HG03378 (cell line): Measurements from ENCODE around the gene IFNE.

Experiments used
- ATAC-seq: cut with Tn5 transposase; IDR thresholded peaks from one replicate; pipeline ENCODE4 v1.9.1; 2021; ENCODE audit warnings: mild to moderate bottlenecking, moderate library complexity; ENCODE audit not compliant: unreplicated experiment

Gene IFNE

GRCh38 chr9:21482213-21482612, at the start of gene IFNE:
Gene IFNE (minus strand): TSS chr9:21482313. CDS start chr9:21481694, 619 bp downstream.
- no peak for ATAC-seq

GRCh38 chr9:21528123-21528808, 46.2 kb upstream of the IFNE start:
- no peak for ATAC-seq

- ATAC-seq, result no peak
Observed at GRCh38 chr9:21527579-21527978, 45.5 kb upstream of the IFNE start.

GRCh38 chr9:21525174-21525573, 43.1 kb upstream of the IFNE start:
- ATAC-seq, result no peak

- ATAC-seq, result no peak
Observed at GRCh38 chr9:21524099-21524830, 42.2 kb upstream of the IFNE start.

GRCh38 chr9:21523021-21524014, 41.2 kb upstream of the IFNE start:
- no peak for ATAC-seq

- ATAC-seq, result no peak
Observed at GRCh38 chr9:21522348-21522747, 40.2 kb upstream of the IFNE start.

- no peak for ATAC-seq
Observed at GRCh38 chr9:21521448-21521847, 39.3 kb upstream of the IFNE start.

GRCh38 chr9:21520501-21521228, 38.6 kb upstream of the IFNE start:
- ATAC-seq, result no peak

GRCh38 chr9:21519855-21520434, 37.8 kb upstream of the IFNE start:
- no peak for ATAC-seq

GRCh38 chr9:21516796-21517195, 34.7 kb upstream of the IFNE start:
- no peak for ATAC-seq

GRCh38 chr9:21513431-21513830, 31.3 kb upstream of the IFNE start:
- no peak for ATAC-seq

- ATAC-seq, result no peak
Observed at GRCh38 chr9:21510806-21511205, 28.7 kb upstream of the IFNE start.

GRCh38 chr9:21507483-21507790, 25.3 kb upstream of the IFNE start:
- ATAC-seq, result no peak

GRCh38 chr9:21506626-21507482, 24.7 kb upstream of the IFNE start:
- ATAC-seq, result no peak

GRCh38 chr9:21505425-21506179, 23.5 kb upstream of the IFNE start:
- ATAC-seq, result no peak

GRCh38 chr9:21504894-21505293, 22.8 kb upstream of the IFNE start:
- ATAC-seq, result no peak

- ATAC-seq, result no peak
Observed at GRCh38 chr9:21504113-21504512, 22.0 kb upstream of the IFNE start.

- ATAC-seq, result no peak
Observed at GRCh38 chr9:21502586-21502985, 20.5 kb upstream of the IFNE start.
